Smooth muscle cell (in vitro differentiated cells): ENCODE results near the gene GGA3. TPM values are rescaled to one million over a fixed set of nuclear protein-coding genes. Genes with fewer than 3 reads are reported as not detected.

Experiments
- DNase-seq: peaks from one replicate; lab custom pipeline; 2025; ENCODE audit not compliant: unreplicated experiment; lab: John Stamatoyannopoulos, UW
- H2AFZ ChIP-seq: fragments of 200-600 bp; sonication (generic); 2 replicates; pipeline ENCODE4 v1.6.0; 2016; ENCODE audit warnings: antibody characterized with exemption, low read depth, mild to moderate bottlenecking
- H3F3A ChIP-seq: fragments of 200-600 bp; sonication (generic); 2 replicates; pipeline ENCODE4 v1.6.0; 2017; ENCODE audit warnings: antibody characterized with exemption, low read depth
- H3K27ac ChIP-seq: fragments of 200-600 bp; sonication (generic); 2 replicates; pipeline ENCODE4 v1.5.1; 2016; ENCODE audit warnings: low read depth, mild to moderate bottlenecking
- H3K27me3 ChIP-seq: fragments of 200-600 bp; sonication (generic); 2 replicates; pipeline ENCODE4 v1.6.1; 2016; ENCODE audit warnings: low read depth, mild to moderate bottlenecking
- H3K36me3 ChIP-seq: fragments of 200-600 bp; sonication (generic); 2 replicates; pipeline ENCODE4 v1.5.1; 2016; ENCODE audit warnings: low read depth
- H3K4me1 ChIP-seq: fragments of 200-600 bp; sonication (generic); 2 replicates; pipeline ENCODE4 v1.5.1; 2016; ENCODE audit warnings: low read depth
- H3K4me2 ChIP-seq: fragments of 200-600 bp; sonication (generic); 2 replicates; pipeline ENCODE4 v1.6.0; 2016; ENCODE audit warnings: mild to moderate bottlenecking
- H3K4me3 ChIP-seq: fragments of 200-600 bp; sonication (generic); 2 replicates; pipeline ENCODE4 v1.5.1; 2016; ENCODE audit warnings: mild to moderate bottlenecking
- H3K79me2 ChIP-seq: fragments of 200-600 bp; sonication (generic); 2 replicates; pipeline ENCODE4 v1.6.0; 2016; ENCODE audit warnings: low read depth, mild to moderate bottlenecking
- H3K9ac ChIP-seq: fragments of 200-600 bp; sonication (generic); 2 replicates; pipeline ENCODE4 v1.6.0; 2016; ENCODE audit warnings: low read depth
- H3K9me3 ChIP-seq: fragments of 200-600 bp; sonication (generic); replicated peaks from 2 replicates; pipeline ENCODE4 v1.5.1; 2016; ENCODE audit warnings: low read depth
- H4K20me1 ChIP-seq: fragments of 200-600 bp; sonication (generic); 2 replicates; pipeline ENCODE4 v1.6.0; 2016; ENCODE audit warnings: low read depth
- CTCF ChIP-seq: fragments of 200-600 bp; sonication (generic); IDR thresholded peaks from 2 replicates; pipeline ENCODE4 v1.5.1; 2017; ENCODE audit warnings: borderline replicate concordance, mild to moderate bottlenecking, antibody characterized with exemption; ENCODE audit not compliant: insufficient read depth, poor library complexity, severe bottlenecking
- WGBS: methylation state at CpG from one replicate; pipeline ENCODE4 v1.1.7; 2016; ENCODE audit warnings: low lambda C conversion rate; 5-methylcytosine and 5-hydroxymethylcytosine counted together
- polyA plus RNA-seq: library from polyadenylated mRNA; unstranded; fragments of >200 nt; fragmentation: Nextera tagmentation; extraction: Ambion mirVana; gene quantifications from 2 replicates; pipeline ENCODE4 v1.2.1, GENCODE V29; 2016
- total RNA-seq: library from RNA; depleted of rRNA; stranded (reverse); fragments of >200 nt; gene quantifications from 2 replicates; pipeline ENCODE4 v1.2.3, GENCODE V29; 2014

GGA3 gene
- total and polyA plus RNA-seq, 2 experiments from 2014 or later = 20.5 to 23.9 TPM

GRCh38 chr17:75267153-75267410, 5.7 kb upstream of the GGA3 start:
- H3K9me3 ChIP-seq = no peaks in the 10 kb centered on the region
- WGBS = 87% methylated on average over 2 of the region's 2 CpGs
- H2AFZ ChIP-seq = no peak overlapping the region
- H3K27ac ChIP-seq = no peak overlapping the region
- no peak overlapping the region for H3K4me2 ChIP-seq
- H3K27me3 ChIP-seq = no peaks in the 10 kb centered on the region
- TF ChIP-seq CTCF = no peak
- no peak for DNase-seq
- H3K9ac ChIP-seq = no peak overlapping the region
- H3K36me3 ChIP-seq = no peaks in the 10 kb centered on the region
- H3K4me1 ChIP-seq = peaks cover 12% of the 10 kb centered on the region
- no peaks in the 10 kb centered on the region for H4K20me1 ChIP-seq
- H3F3A ChIP-seq = peaks cover 11% of the 10 kb centered on the region
- H3K79me2 ChIP-seq = peaks cover 10% of the 10 kb centered on the region
- no peak overlapping the region for H3K4me3 ChIP-seq

- Histone ChIP-seq H3K4me1 (peaks cover 9% of the 10 kb centered on the region), H3K4me3 (no peak overlapping the region), H3K79me2 (peaks cover 11% of the 10 kb centered on the region), H3K27me3 (no peaks in the 10 kb centered on the region), H4K20me1 (no peaks in the 10 kb centered on the region), H3K9ac (no peak overlapping the region), H2AFZ (no peak overlapping the region), H3F3A (peaks cover 11% of the 10 kb centered on the region), H3K36me3 (no peaks in the 10 kb centered on the region), H3K4me2 (no peak overlapping the region), H3K27ac (no peak overlapping the region), H3K9me3 (no peaks in the 10 kb centered on the region)
- TF ChIP-seq CTCF = no peak
- WGBS = 96% methylated on average over 13 of the region's 13 CpGs
- no peak for DNase-seq
Measured at GRCh38 chr17:75266316-75267152, 5.1 kb upstream of the GGA3 start.

GRCh38 chr17:75265614-75266315, 4.4 kb upstream of the GGA3 start:
- no peak overlapping the region for H3K4me3 ChIP-seq
- TF ChIP-seq CTCF = no peak
- H3K27ac ChIP-seq = no peak overlapping the region
- 97% methylated on average over 17 of the region's 17 CpGs for WGBS
- H3K79me2 ChIP-seq = peaks cover 15% of the 10 kb centered on the region
- peaks cover 10% of the 10 kb centered on the region for H3K4me1 ChIP-seq
- H4K20me1 ChIP-seq = no peaks in the 10 kb centered on the region
- H3F3A ChIP-seq = peaks cover 11% of the 10 kb centered on the region
- no peak for DNase-seq
- no peak overlapping the region for H2AFZ ChIP-seq
- no peaks in the 10 kb centered on the region for H3K9me3 ChIP-seq
- H3K36me3 ChIP-seq = no peaks in the 10 kb centered on the region
- no peak overlapping the region for H3K9ac ChIP-seq
- H3K4me2 ChIP-seq = no peak overlapping the region
- H3K27me3 ChIP-seq = no peaks in the 10 kb centered on the region
